ENCODE data around the gene ZNF429. TPM values are rescaled to one million over a fixed set of nuclear protein-coding genes. Genes with fewer than 3 reads are reported as not detected.
"Not testable (repeated sequence)": the region's sequence is repeated elsewhere in the genome, so short reads cannot be mapped to it uniquely, and the experiment has no call there.

ZNF429 gene
- total RNA-seq, 4 donors from 2014 or later = 7.6 to 29.9 (median 14.0) TPM

DNA sequence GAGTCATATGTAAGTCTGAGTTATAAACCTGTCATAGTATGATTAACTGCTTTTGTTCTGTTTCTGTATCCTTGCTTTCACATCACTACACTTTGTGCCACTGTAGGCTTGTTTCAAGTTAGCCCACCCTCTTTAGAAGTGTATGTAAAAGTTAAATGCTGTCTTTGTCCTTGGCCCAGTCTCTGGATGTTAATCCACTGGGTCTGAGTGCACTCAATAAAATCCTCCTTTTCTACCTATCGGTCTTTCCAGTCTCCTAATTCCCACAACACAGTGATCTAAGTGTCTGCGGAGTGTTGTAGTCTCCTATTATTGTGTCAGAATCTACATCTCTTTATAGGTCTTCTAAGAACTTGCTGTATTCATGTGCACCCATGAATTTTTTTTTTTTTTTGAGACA is 14.1 kb downstream of the ZNF429 start:
- Histone ChIP-seq H3K9me3 (peaks cover 26% of the 10 kb centered on the region), H3K36me3 (peaks cover 53% of the 10 kb centered on the region)
- TF ChIP-seq POLR2AphosphoS5 (IDR thresholded peaks at IDR 0.05) = no peak
- TF ChIP-seq EP300 (IDR thresholded peaks at IDR 0.05) = no peak
- TF ChIP-seq, protein P1, sequence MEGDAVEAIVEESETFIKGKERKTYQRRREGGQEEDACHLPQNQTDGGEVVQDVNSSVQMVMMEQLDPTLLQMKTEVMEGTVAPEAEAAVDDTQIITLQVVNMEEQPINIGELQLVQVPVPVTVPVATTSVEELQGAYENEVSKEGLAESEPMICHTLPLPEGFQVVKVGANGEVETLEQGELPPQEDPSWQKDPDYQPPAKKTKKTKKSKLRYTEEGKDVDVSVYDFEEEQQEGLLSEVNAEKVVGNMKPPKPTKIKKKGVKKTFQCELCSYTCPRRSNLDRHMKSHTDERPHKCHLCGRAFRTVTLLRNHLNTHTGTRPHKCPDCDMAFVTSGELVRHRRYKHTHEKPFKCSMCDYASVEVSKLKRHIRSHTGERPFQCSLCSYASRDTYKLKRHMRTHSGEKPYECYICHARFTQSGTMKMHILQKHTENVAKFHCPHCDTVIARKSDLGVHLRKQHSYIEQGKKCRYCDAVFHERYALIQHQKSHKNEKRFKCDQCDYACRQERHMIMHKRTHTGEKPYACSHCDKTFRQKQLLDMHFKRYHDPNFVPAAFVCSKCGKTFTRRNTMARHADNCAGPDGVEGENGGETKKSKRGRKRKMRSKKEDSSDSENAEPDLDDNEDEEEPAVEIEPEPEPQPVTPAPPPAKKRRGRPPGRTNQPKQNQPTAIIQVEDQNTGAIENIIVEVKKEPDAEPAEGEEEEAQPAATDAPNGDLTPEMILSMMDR (IDR thresholded peaks at IDR 0.05) = no peak

DNA sequence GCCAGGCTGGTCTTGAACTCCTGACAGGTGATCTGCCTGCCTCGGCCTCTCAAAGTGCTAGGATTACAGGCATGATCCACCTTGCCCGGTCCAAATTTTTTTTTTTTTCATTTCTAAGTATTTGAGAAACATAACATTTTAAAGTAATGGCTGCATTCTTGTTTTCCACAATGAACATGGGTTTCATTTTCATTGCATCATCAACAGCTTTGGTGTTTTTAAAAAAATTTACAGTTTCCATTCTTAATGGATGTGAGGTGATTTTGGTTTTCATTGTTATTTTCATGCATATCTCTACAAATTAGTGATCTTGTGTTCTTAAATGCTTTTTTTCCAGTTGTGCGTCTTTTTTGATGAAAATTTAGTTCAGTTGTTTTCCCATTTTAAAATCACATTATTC is 27.5 kb downstream of the ZNF429 start:
- Histone ChIP-seq H3K9me3 (peaks cover 37% of the 10 kb centered on the region), H3K4me3 (no peak overlapping the region), H3K27me3 (no peaks in the 10 kb centered on the region), H3K4me1 (no peaks in the 10 kb centered on the region), H3K36me3 (peaks cover 60% of the 10 kb centered on the region), H3K27ac (no peak overlapping the region)
- TF ChIP-seq, protein P1 (IDR thresholded peaks at IDR 0.05) = no peak
- TF ChIP-seq POLR2A (IDR thresholded peaks at IDR 0.05) (no peak), POLR2AphosphoS5 (IDR thresholded peaks at IDR 0.05) (no peak), EP300 (IDR thresholded peaks at IDR 0.05) (no peak)
- WGBS = 95% methylated on average over 3 of the region's 3 CpGs
- DNase-seq (ENCODE audit: low spot score in 2 of 2) = no peak

More for the DNA sequence above, 14.1 kb downstream of the ZNF429 start:
- WGBS = 93% methylated on average over 2 of the region's 2 CpGs
- no peaks in the 10 kb centered on the region for H3K4me1 ChIP-seq
- H3K27me3 ChIP-seq = no peaks in the 10 kb centered on the region
- H3K4me3 ChIP-seq = no peak overlapping the region
- no peak overlapping the region for H3K27ac ChIP-seq
- no peak for DNase-seq (ENCODE audit: low spot score in 2 of 2)

DNA sequence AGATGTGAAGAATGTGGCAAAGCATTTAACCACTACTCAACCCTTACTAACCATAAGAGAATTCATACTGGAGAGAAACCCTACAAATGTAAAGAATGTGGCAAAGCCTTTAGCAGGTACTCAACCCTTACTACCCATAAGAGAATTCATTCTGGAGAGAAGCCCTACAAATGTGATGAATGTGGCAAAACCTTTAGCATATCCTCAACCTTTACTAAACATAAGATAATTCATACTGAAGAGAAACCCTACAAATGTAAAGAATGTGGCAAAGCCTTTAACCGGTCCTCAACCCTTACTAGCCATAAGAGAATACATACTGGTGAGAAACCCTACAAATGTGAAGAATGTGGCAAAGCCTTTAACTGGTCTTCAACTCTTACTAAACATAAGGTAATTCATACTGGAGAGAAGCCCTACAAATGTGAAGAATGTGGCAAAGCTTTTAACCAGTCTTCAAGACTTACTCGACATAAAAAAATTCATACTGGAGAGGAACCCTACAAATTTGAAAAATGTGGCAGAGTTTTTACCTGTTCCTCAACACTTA is 31.4 kb downstream of the ZNF429 start:
- H3K27ac ChIP-seq; H3K4me3 ChIP-seq; DNase-seq (ENCODE audit: low spot score in 2 of 2); H3K27me3 ChIP-seq; H3K4me1 ChIP-seq: not testable (repeated sequence)
- Histone ChIP-seq H3K9me3 (peaks cover 37% of the 10 kb centered on the region), H3K36me3 (peaks cover 50% of the 10 kb centered on the region)
- 95% methylated on average over 2 of the region's 2 CpGs for WGBS

DNA sequence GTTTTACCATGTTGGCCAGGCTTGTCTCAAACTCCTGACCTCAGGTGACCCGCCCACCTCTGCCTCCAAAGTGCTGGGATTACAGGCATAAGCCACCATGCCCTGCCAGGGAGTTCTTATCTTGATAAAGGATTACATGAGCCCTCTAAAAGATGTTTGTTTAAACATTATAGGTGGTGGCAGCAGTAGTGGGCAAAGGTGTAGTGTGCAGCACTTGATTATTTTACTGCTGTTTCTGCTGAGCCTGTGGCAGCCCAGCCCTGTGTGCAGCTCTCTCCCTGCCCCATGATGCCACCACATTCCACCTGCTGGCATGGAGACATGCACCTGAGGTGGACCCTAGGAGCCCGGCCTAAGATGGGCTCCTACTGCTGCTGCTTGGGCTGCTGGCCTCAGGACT is 54.0 kb downstream of the ZNF429 start:
- no peak for TF ChIP-seq POLR2AphosphoS5 (IDR thresholded peaks at IDR 0.05)
- TF ChIP-seq POLR2A (IDR thresholded peaks at IDR 0.05) = no peak
- H3K4me3 ChIP-seq = no peak overlapping the region
- DNase-seq (ENCODE audit: low spot score in 2 of 2) = no peak
- H3K27ac ChIP-seq = no peak overlapping the region
- WGBS = 89% methylated on average over 1 of the region's 2 CpGs
- H3K9me3 ChIP-seq = peaks cover 5% of the 10 kb centered on the region
- no peaks in the 10 kb centered on the region for H3K4me1 ChIP-seq
- H3K36me3 ChIP-seq = no peaks in the 10 kb centered on the region
- no peaks in the 10 kb centered on the region for H3K27me3 ChIP-seq

DNA sequence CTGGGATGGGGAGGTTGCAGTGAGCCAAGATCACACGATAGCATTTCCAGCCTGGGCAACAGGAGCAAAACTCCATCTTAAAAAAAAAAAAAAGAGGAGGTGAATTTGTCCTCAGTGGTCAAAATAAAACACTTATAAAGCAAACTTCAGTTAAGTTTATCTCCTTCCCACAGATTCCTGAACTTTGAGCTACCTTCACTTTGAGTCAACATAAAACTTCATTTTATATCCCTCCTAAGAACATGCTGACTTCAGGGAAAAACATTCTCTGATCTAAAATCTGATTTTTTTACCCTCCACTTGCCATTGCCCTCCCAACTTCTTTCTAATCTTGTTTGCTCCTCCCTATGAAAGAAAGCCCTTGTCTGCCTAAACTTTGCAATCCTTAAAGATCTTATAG is 59.0 kb downstream of the ZNF429 start:
- TF ChIP-seq EP300 (IDR thresholded peaks at IDR 0.05) (no peak), POLR2AphosphoS5 (IDR thresholded peaks at IDR 0.05) (no peak), POLR2A (IDR thresholded peaks at IDR 0.05) (no peak)
- TF ChIP-seq, protein P1 (IDR thresholded peaks at IDR 0.05) = no peak
- H3K9me3 ChIP-seq = peaks cover 15% of the 10 kb centered on the region
- H3K4me3 ChIP-seq = no peak overlapping the region
- H3K27me3 ChIP-seq = no peaks in the 10 kb centered on the region
- H3K4me1 ChIP-seq = no peaks in the 10 kb centered on the region
- DNase-seq (ENCODE audit: low spot score in 2 of 2) = no peak
- no peaks in the 10 kb centered on the region for H3K36me3 ChIP-seq
- H3K27ac ChIP-seq = no peak overlapping the region
- 74% methylated on average over 1 of the region's 1 CpG for WGBS

DNA sequence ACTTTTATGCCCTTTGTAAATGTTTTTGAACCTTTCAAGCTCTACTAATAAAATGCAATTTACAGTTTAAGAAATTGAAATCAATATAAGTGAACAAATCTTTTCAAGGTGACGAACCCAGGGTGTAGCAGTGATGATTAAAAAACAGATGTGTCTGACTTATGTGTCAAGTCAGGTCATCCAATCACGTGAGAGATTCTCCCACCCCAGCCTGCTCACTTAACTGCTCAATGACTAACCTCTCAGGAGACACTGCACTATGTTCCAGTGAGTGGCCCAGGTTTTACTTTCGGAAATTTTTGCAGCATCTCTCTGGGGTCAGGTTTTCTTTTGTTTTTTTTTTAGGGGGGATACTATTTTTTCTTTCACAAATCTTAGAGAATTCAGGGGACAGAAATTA is 60.7 kb downstream of the ZNF429 start:
- TF ChIP-seq POLR2A (IDR thresholded peaks at IDR 0.05) = no peak
- no peak for TF ChIP-seq POLR2AphosphoS5 (IDR thresholded peaks at IDR 0.05)
- TF ChIP-seq, protein P1 (IDR thresholded peaks at IDR 0.05) = no peak
- no peak for TF ChIP-seq EP300 (IDR thresholded peaks at IDR 0.05)

DNA sequence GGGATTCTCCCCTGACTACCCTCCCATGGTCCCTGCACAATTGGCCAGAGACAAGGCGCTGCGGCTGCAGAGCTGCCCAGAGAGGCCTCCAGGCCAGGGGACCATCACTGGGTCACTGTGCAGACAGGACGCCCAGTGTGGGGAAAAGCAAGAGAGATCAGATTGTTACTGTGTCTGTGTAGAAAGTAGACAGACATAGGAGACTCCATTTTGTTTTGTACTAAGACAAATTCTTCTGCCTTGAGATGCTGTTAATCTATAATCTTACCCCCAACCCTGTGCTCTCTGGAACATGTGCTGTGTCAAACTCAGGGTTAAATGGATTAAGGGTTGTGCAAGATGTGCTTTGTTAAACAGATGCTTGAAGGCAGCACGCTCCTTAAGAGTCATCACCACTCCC is 62.4 kb downstream of the ZNF429 start:
- not testable (repeated sequence) for H3K4me1 ChIP-seq; H3K36me3 ChIP-seq; H3K27ac ChIP-seq; DNase-seq (ENCODE audit: low spot score in 2 of 2); H3K27me3 ChIP-seq
- Histone ChIP-seq H3K4me3 (peak overlapping the region; percentile 30), H3K9me3 (peaks cover 41% of the 10 kb centered on the region)
- WGBS = 84% methylated on average over 4 of the region's 4 CpGs

More for the DNA sequence above, 60.7 kb downstream of the ZNF429 start:
- Histone ChIP-seq H3K4me1 (no peaks in the 10 kb centered on the region), H3K4me3 (no peak overlapping the region), H3K27me3 (no peaks in the 10 kb centered on the region), H3K36me3 (no peaks in the 10 kb centered on the region), H3K27ac (no peak overlapping the region), H3K9me3 (peaks cover 25% of the 10 kb centered on the region)
- no peak for DNase-seq (ENCODE audit: low spot score in 2 of 2)
- WGBS = 68% methylated on average over 3 of the region's 3 CpGs

All from suprapubic skin (tissue), 4 donors.